ENCODE results near the gene ERC2.

GRCh38 chr3:55658270-55658669 is 810.0 kb downstream of the ERC2 start:
- TF ChIP-seq EZH2 (IDR thresholded peaks at IDR 0.05; ENCODE audit: borderline replicate concordance, low read length) (no peak), CTCF (conservative IDR thresholded peaks at IDR 0.05 in 1 of 2, IDR thresholded peaks at IDR 0.05 in 1 of 2; ENCODE audit: extremely low read depth in 1 of 2, insufficient read depth in 1 of 2, low read depth in 1 of 2, low read length in 2 of 2) (no peak)

Data from mammary epithelial cell (primary cell).